HFF-Myc (cell line): Measurements from ENCODE around the gene SFXN2.
"Not testable (repeated sequence)": the region's sequence is repeated elsewhere in the genome, so short reads cannot be mapped to it uniquely, and the experiment has no call there.

Experiments used
- DNase-seq: peaks from one replicate; pipeline ENCODE4 v3.0.0-alpha.2; 2011; ENCODE audit warnings: low read depth; ENCODE audit errors: extremely low read depth
- H3K4me3 ChIP-seq: replicated peaks from 2 replicates; pipeline ENCODE4 v1.5.1; 2011; ENCODE audit warnings: low read depth, mild to moderate bottlenecking, control low read depth, low read length
- TF ChIP-seq, protein P1 (sequence below): IDR thresholded peaks from 2 replicates; pipeline ENCODE4 v1.5.1; 2012; ENCODE audit warnings: mild to moderate bottlenecking, low read depth, low read length, control low read depth; ENCODE audit errors: missing control alignments

SFXN2 gene

DNA sequence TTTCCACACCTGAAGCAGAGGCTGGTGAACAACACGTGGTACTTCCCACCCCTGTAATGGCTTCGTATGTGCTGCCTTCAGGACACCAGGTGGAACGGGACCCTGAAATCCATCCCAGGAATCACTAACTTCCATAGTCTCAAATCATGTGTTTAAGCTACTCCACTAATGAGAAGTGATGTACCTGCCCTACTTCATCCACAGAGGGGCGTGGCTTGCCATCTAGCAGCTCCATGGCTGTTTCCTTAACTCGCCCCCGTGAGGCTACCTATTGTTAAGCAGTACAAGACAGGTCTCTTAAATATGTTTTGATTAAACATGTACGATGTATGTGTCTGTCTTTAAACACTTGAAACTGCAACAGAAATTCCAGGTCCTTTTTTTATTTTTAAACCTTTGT is 32.0 kb upstream of the SFXN2 start:
- TF ChIP-seq, protein P1, sequence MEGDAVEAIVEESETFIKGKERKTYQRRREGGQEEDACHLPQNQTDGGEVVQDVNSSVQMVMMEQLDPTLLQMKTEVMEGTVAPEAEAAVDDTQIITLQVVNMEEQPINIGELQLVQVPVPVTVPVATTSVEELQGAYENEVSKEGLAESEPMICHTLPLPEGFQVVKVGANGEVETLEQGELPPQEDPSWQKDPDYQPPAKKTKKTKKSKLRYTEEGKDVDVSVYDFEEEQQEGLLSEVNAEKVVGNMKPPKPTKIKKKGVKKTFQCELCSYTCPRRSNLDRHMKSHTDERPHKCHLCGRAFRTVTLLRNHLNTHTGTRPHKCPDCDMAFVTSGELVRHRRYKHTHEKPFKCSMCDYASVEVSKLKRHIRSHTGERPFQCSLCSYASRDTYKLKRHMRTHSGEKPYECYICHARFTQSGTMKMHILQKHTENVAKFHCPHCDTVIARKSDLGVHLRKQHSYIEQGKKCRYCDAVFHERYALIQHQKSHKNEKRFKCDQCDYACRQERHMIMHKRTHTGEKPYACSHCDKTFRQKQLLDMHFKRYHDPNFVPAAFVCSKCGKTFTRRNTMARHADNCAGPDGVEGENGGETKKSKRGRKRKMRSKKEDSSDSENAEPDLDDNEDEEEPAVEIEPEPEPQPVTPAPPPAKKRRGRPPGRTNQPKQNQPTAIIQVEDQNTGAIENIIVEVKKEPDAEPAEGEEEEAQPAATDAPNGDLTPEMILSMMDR, result no peak
- no peak for DNase-seq

DNA sequence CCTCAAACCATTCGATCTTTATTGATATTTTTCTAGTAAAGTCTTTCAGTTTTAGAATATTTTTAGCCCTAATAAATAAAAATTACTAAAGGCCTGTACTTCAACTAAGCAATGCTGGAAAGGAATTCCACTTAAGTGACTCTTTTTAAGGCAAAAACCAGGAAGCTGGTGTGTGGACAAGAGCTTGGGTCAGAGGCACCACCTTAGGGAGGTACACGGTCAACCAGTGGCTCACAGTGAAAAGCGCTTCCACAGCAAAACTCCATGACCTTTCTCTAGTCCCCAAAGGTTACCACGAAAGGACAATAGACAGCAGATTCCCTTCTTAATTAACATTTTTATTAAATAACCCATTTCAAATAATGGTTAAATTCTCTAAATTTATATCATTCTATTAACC is 31.5 kb upstream of the SFXN2 start:
- TF ChIP-seq, protein P1, result no peak
- no peak overlapping the region for H3K4me3 ChIP-seq
- no peak for DNase-seq

More for the DNA sequence above, 32.0 kb upstream of the SFXN2 start:
- no peak overlapping the region for H3K4me3 ChIP-seq

DNA sequence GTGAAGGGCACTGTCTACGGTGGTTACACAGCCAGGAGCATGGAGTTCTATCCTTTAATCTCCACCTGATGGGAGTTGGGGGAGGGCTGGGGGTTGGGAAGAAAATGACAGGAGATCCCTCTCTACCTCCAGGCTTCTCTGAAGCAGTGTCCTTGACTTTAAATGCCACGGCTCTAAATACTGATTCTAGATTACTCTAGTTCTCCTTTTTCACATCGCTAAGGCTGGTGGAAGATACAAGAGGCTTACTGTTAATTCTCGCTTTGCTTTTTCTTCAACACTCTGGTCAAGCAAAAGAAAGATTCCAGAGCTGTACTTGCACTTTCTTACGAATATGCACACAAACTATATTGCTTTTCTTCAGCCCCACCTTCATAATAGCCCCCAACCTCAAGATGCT is 30.7 kb upstream of the SFXN2 start:
- no peak overlapping the region for H3K4me3 ChIP-seq
- no peak for DNase-seq
- TF ChIP-seq, protein P1, result no peak

DNA sequence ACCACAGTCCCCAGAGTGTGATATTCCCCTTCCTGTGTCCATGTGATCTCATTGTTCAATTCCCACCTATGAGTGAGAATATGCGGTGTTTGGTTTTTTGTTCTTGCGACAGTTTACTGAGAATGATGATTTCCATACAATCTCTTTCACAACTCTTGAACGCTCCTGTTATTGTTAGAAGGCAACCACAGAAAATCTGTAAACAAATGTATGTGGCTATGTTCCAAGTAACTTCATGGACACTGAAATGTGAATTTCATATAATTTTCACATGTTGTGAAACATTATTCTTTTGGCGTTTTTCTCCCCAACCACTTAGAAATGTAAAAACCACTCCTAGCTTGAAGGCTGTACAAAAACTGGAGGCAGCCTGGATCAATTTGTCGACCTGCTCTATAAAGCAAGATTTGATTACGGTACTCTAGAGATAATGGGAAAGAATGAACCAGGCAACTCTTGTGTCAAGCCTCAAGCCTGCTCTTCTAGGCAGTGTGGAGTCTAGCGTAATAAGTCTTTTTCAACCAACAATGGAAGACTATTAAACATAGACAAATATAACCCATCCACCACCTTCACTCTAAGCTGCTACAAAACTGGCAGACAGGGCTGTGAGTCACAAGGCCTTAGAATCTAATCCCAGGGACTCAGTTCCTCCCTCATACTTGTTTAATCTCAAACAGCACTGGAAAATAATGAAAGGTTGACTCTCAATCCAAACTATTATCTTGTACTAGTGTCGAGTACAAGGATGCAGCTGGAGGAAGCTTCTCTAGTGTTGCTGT is 23.0 kb upstream of the SFXN2 start:
- TF ChIP-seq, protein P1, result no peak
- H3K4me3 ChIP-seq, result no peak overlapping the region
- no peak for DNase-seq

DNA sequence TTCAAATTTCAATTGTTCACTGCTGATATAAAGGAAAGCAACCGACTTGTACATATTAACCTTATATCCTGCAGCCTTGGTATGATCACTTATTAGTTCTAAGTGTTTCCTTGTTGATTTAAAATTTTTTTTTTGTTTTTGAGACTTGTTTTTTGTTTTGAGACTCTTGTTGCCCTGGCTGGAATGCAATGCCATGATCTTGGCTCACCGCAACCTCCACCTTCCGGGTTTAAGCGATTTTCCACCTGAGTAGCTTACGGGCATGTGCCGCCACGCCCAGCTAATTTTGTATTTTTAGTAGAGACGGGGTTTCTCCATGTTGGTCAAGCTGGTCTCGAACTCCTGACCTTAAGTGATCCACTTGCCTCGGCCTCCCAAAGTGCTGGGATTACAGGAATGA is 19.0 kb upstream of the SFXN2 start:
- not testable (repeated sequence) for DNase-seq, H3K4me3 ChIP-seq

DNA sequence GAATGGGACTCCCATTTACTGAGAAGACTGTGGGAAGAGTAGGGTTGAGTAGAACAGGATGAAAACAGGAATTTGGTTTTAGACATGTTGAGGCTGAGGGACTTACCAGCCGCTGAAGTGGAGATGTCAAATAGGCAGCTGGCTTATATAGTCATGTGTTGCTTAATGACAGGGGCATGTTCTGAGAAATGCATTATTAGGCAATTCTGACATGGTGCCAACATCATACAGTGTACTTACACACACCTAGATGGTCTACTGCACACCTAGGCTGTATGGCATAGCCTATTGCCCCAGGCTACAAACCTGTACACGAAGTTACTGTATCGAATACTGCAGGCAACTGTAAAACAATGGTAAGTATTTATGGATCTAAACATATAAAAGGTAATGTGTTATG is 17.7 kb upstream of the SFXN2 start:
- TF ChIP-seq, protein P1, result no peak
- H3K4me3 ChIP-seq, result no peak overlapping the region
- DNase-seq, result no peak

DNA sequence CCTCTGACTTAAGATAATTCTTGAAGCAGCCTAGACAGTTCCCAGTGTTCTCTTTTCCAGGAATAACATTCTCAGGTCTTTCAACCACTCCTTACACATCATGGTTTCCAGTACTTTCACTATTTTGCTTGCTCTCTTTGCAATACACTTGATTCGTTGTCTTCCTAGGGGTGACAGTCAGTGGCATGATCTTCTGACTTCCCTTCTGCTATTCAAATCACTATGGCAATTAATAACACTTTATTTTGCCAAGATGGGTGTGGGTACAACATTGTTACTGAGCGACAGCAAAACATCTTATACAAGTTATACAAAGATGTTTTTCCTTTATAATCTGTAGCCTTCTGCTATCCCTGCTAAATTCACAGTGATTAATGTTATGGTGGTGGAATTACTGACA is 15.5 kb upstream of the SFXN2 start:
- no peak overlapping the region for H3K4me3 ChIP-seq
- TF ChIP-seq, protein P1, result no peak
- no peak for DNase-seq
